Esophagus muscularis mucosa (tissue), 3 donors: ENCODE measurements around the gene RASD1.

Experiments
- CTCF ChIP-seq, 3 experiments: fragments of 200-600 bp in 2 of 3; fragments of 450-650 bp in 1 of 3; sonication (generic) in 2 of 3; IDR thresholded peaks; one replicate each; pipeline ENCODE4 v1.5.1; 2017 to 2019; ENCODE audit warnings: antibody characterized with exemption in 3 of 3, mild to moderate bottlenecking in 2 of 3, moderate library complexity in 1 of 3
- POLR2AphosphoS5 ChIP-seq, 2 donors: sonication (generic); formaldehyde crosslinking; IDR thresholded peaks; one replicate each; pipeline ENCODE4 v1.6.1; 2017; ENCODE audit warnings: antibody characterized with exemption in 2 of 2

GRCh38 chr17:17506181-17506741, 10.1 kb upstream of the RASD1 start:
- TF ChIP-seq POLR2AphosphoS5 (IDR thresholded peaks at IDR 0.05) (no peak), CTCF (IDR thresholded peaks at IDR 0.05) (no peak)
